Kidney (tissue), 14 donors: Measurements from ENCODE around the gene DUOX1. TPM values are rescaled to one million over a fixed set of nuclear protein-coding genes. Genes with fewer than 3 reads are reported as not detected.
A peak's percentile ranks its signal among the peaks of the same experiment; 100 is the strongest.

Experiments used
- DNase-seq, 5 donors: peaks; one replicate each; pipeline ENCODE4 v3.0.0-alpha.2; 2013 to 2020
- FAIRE-seq: peaks from 2 replicates; lab custom pipeline; 2012; peaks lifted over from hg19 to GRCh38; lab: Jason Lieb, UNC
- H3K27ac ChIP-seq, 2 donors: one replicate each; pipeline ENCODE4 v1.7.0; 2013; ENCODE audit warnings: low read depth in 2 of 2, low read length in 2 of 2, inconsistent platforms in 1 of 2
- H3K27me3 ChIP-seq: one replicate; pipeline ENCODE4 v1.7.1; 2013; ENCODE audit warnings: low read length, inconsistent platforms; ENCODE audit not compliant: control insufficient read depth, insufficient read depth
- H3K36me3 ChIP-seq, 3 donors: one replicate each; pipeline versions ENCODE4 v1.7.0 to v1.7.1; 2013; ENCODE audit warnings: low read length in 3 of 3, control low read depth in 1 of 3, inconsistent platforms in 1 of 3; ENCODE audit not compliant: insufficient read depth in 3 of 3, control insufficient read depth in 2 of 3
- H3K4me1 ChIP-seq, 3 donors: one replicate each; pipeline versions ENCODE4 v1.7.0 to v1.7.1; 2013; ENCODE audit warnings: low read length in 3 of 3, inconsistent platforms in 1 of 3, low read depth in 1 of 3; ENCODE audit not compliant: control insufficient read depth in 2 of 3, insufficient read depth in 2 of 3
- H3K4me3 ChIP-seq, 3 donors: one replicate each; pipeline versions ENCODE4 v1.7.0 to v1.8.1; 2013; ENCODE audit warnings: low read length in 3 of 3, control low read depth in 1 of 3, inconsistent platforms in 1 of 3
- H3K9ac ChIP-seq, 3 donors: one replicate each; pipeline versions ENCODE4 v1.7.0 to v1.7.1; 2013; ENCODE audit warnings: low read length in 3 of 3, control low read depth in 1 of 3, inconsistent platforms in 1 of 3
- H3K9me3 ChIP-seq, 3 donors: one replicate each; pipeline versions ENCODE4 v1.7.0 to v1.7.1; 2013; ENCODE audit warnings: low read length in 3 of 3, control low read depth in 1 of 3, inconsistent platforms in 1 of 3; ENCODE audit not compliant: control insufficient read depth in 2 of 3, insufficient read depth in 1 of 3
- CTCF ChIP-seq: IDR thresholded peaks from 3 replicates; pipeline ENCODE4 v1.5.1; 2012; ENCODE audit warnings: mild to moderate bottlenecking, moderate library complexity, borderline replicate concordance; ENCODE audit not compliant: insufficient read depth; ENCODE audit errors: extremely low read depth
- intact Hi-C: fragments of 100-400 bp; cut with DNase I; formaldehyde crosslinking; loops from one replicate; pipeline ENCODE4 v1.11.1; 2022
- polyA plus RNA-seq: library from polyadenylated mRNA; stranded (reverse); fragments of 350-450 nt; fragmentation: Illumina TruSeq; extraction: RNeasy Lipid Tissue Mini Kit (QIAGEN cat#74804); gene quantifications from one replicate; pipeline ENCODE4 v1.2.3, GENCODE V29; 2014; ENCODE audit warnings: low read depth, low replicate concordance; ENCODE audit not compliant: insufficient read depth
- total RNA-seq: library from RNA; stranded (reverse); fragmentation: NEBNext Ultra II Directional; extraction: Animal tissue kit (Norgen Biotek cat#: 25700); gene quantifications from one replicate; pipeline ENCODE4 v1.2.1, GENCODE V29; 2021
- donor health status: control.
- donor health status: control.
- donor health status: control.
- donor health status: control.
- donor health status: control.
- donor health status: DM: yes; HTN: yes; CAD: no.
- donor health status: Normal renal cell carcinoma (clear cell type).

DUOX1 gene
- total and polyA plus RNA-seq, 2 donors from 2014 or later = 0.26 to 1.6 TPM

GRCh38 chr15:45114076-45114750 is 15.6 kb upstream of the DUOX1 start, which contains the start of the genes DUOX2 and DUOXA2:
Gene DUOX2, minus strand, starts transcription at chr15:45114172. Its CDS starts 761 bp downstream, at chr15:45113411.
Gene DUOXA2, plus strand, starts transcription at chr15:45114326. Its CDS starts 280 bp downstream, at chr15:45114606.
- DNase-seq (peak in 1 of 5 donors; percentile 16), FAIRE-seq (no peak)
- intact Hi-C loops = no loop called here
- no peak within 1 kb of the TSS for H3K27ac ChIP-seq
- TF ChIP-seq CTCF = no peak
- H3K9me3 ChIP-seq = no peaks in the 10 kb centered on the region
- H3K4me3 ChIP-seq = peak within 1 kb of the TSS in 1 of 3 donors; percentile 32
- H3K4me1 ChIP-seq = peaks cover 0 to 37% (median 0%) of the 10 kb centered on the region in 3 donors
- no peak within 1 kb of the TSS for H3K9ac ChIP-seq
- H3K36me3 ChIP-seq = no peaks in the 10 kb centered on the region
- peaks cover 65% of the 10 kb centered on the region for H3K27me3 ChIP-seq

GRCh38 chr15:45114751-45115085 is 15.1 kb upstream of the DUOX1 start:
- H3K4me1 ChIP-seq = peaks cover 0 to 37% (median 0%) of the 10 kb centered on the region in 3 donors
- H3K4me3 ChIP-seq = no peak overlapping the region
- no peaks in the 10 kb centered on the region for H3K36me3 ChIP-seq
- DNase-seq (no peak), FAIRE-seq (no peak)
- intact Hi-C loops = no loop called here
- no peak for TF ChIP-seq CTCF
- H3K9ac ChIP-seq = no peak overlapping the region
- H3K27ac ChIP-seq = no peak overlapping the region
- H3K27me3 ChIP-seq = peaks cover 62% of the 10 kb centered on the region
- no peaks in the 10 kb centered on the region for H3K9me3 ChIP-seq

- DNase-seq = no peak
- no peaks in the 10 kb centered on the region for H3K9me3 ChIP-seq
- H3K27ac ChIP-seq = no peak overlapping the region
These were observed 14.4 kb upstream of the DUOX1 start for GRCh38 chr15:45115312-45115820.

More at GRCh38 chr15:45115312-45115820, 14.4 kb upstream of the DUOX1 start:
- peaks cover 0 to 37% (median 0%) of the 10 kb centered on the region in 3 donors for H3K4me1 ChIP-seq
- no peak overlapping the region for H3K4me3 ChIP-seq
- no peak for FAIRE-seq
- no peak for TF ChIP-seq CTCF
- intact Hi-C loops = no loop called here
- no peaks in the 10 kb centered on the region for H3K36me3 ChIP-seq
- no peak overlapping the region for H3K9ac ChIP-seq
- H3K27me3 ChIP-seq = peaks cover 61% of the 10 kb centered on the region
